DND-41 (cell line): ENCODE results near the gene CARMIL1.

Source experiments
- CTCF ChIP-seq: IDR thresholded peaks from 2 replicates; pipeline ENCODE4 v1.5.1; 2012; ENCODE audit warnings: borderline replicate concordance, low read length, moderate library complexity, mild to moderate bottlenecking; ENCODE audit not compliant: poor library complexity, severe bottlenecking; ENCODE audit errors: extremely low read depth
- EZH2 ChIP-seq: IDR thresholded peaks from 3 replicates; pipeline ENCODE4 v1.6.1; 2012; ENCODE audit warnings: borderline replicate concordance, low read depth, mild to moderate bottlenecking, moderate library complexity, low read length, inconsistent platforms; ENCODE audit not compliant: severe bottlenecking

- TF ChIP-seq CTCF (no peak), EZH2 (no peak)
These were observed 73.1 kb downstream of the CARMIL1 start for GRCh38 chr6:25352285-25352684.
